ENCODE data around the gene MACF1.
"Not testable (repeated sequence)": the region's sequence is repeated elsewhere in the genome, so short reads cannot be mapped to it uniquely, and the experiment has no call there.

MACF1 gene

DNA sequence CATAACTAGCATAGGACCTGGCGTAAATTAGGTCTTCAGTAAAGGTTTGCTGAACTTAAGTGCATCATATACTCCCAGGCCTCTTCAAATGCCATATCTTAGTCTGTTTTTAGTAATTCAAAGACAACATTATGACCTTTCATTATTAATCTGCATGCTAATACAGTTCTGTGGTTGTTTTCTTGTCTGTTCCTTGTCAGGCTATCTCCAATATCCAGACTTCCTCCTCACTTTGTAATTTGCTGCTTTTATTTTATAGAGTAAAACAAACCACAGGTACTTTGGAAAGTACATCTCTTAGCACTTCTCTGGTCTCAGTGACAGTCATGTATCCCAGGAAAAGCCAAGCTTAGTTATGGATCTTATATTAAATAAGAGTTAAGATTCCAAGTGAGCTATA lies 221.9 kb downstream of the MACF1 start:
- no peak for DNase-seq

DNA sequence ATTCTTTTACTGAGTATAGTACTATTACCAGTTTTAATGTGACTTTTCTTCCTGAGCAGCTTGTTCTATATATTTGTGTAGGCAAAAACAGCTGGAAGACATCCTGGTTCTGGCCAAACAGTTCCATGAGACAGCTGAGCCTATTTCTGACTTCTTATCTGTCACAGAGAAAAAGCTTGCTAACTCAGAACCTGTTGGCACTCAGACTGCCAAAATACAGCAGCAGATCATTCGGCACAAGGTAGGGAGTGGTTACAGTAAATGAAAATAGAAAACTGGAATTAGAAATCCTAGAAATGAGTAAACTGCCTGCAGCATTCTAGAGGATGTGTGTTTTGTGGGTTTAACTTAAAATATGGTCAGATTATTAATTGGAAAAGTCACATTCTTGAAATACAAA lies 222.9 kb downstream of the MACF1 start:
- DNase-seq: no peak

DNA sequence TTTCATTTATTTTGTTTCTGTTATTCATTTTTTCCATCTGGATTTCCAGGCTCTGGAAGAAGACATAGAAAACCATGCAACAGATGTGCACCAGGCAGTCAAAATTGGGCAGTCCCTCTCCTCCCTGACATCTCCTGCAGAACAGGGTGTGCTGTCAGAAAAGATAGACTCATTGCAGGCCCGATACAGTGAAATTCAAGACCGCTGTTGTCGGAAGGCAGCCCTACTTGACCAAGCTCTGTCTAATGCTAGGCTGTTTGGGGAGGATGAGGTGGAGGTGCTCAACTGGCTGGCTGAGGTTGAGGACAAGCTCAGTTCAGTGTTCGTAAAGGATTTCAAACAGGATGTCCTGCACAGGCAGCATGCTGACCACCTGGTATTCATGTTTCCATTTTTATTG lies 223.4 kb downstream of the MACF1 start:
- DNase-seq: no peak

DNA sequence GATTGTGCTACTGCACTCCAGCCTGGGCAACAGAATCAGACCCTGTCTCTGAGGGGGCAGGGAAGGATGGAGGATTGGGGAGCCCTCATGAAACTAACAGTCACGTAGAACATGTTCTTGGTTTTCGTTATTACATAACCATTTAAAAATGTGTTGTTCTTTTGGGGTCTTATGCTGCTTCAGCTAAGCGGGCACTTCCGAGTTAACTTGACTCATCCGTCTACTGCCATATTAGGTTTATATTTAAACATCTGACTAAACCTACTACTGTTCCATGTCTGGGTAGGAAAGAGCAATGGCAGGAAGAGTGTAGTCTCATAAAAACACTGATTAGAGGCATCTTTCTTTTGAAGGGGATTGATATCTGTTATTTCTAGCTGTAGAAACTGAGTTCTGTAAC lies 227.4 kb downstream of the MACF1 start:
- DNase-seq: no peak

DNA sequence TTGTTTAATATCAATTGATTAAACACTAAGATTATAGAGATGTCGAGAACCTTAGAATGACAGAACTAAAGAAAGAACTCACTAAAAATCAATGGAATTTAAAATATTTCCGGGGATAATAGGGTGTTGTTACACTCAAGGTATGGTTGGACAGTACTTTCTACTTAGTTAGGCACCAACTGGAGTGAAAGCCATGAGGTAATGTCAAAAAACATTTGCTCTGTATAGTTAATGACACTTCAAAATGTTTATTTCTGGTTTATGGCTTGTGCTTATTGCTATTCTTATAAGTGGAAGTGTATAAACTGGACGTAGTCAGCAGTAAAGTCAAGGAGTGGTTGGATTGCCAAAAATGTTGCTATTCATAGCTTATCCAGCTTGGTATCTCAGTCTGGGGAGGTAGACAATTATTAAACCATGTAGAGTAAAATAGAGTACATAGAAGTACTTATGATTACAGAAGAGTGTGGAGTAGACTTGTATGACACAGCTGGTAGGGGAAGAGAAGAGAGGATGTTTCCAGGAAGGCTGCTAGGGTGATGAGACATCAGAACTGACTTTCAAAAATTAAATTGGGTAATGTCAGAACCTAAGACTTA lies 230.4 kb downstream of the MACF1 start:
- DNase-seq: no peak

DNA sequence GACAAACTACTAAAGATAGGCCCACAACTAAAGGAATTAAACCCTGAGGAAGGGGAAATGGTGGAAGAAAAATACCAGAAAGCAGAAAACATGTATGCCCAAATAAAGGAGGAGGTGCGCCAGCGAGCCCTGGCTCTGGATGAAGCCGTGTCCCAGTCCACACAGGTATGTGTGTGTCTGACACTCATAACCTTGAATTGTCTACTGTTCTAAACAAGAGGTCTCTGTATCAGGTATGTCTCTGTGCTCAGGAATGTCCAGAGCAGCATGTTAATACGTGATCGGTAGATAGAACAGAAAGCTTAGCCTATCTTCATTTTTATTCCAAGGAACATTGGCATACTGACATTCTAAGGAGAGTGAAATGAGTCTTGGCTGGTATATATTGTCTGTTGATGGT lies 231.1 kb downstream of the MACF1 start:
- DNase-seq: no peak

DNA sequence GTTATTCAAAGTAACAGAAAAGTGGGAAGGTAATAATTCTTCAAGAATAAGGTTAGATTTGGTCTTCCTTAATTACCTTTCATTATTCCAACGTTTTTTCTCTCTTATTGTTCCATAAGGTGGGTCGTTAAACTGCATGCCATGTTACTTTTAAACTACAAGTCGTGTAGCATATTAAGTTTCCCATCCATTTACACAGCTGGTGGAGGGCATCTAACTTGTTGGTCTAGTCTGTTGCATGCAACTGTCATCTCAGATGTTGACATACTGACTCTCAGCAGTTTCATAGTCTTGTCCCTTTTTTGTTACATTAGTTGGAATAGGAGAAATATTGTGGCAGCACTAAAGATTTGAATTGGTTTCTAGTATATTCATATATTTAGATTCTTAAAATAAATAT lies 232.3 kb downstream of the MACF1 start:
- DNase-seq: no peak

DNA sequence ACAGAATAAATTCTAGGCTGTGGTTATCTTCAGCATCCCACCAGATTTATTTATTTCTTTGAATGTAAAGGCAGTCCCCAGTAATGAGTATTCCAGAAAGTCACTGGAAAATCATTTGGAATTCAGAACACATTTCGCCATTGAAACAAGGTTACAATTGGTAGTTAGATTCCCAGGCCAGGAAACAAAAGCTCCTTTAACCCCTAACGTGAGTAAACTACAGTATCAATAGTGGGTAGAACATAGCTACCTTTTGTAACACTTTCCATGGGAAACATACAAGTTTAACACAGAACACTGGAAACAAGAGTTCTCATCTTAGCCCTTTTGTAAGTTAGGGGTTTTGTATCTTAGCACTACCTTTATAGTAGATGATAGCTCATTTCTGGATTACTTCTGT lies 233.5 kb downstream of the MACF1 start:
- DNase-seq: no peak

DNA sequence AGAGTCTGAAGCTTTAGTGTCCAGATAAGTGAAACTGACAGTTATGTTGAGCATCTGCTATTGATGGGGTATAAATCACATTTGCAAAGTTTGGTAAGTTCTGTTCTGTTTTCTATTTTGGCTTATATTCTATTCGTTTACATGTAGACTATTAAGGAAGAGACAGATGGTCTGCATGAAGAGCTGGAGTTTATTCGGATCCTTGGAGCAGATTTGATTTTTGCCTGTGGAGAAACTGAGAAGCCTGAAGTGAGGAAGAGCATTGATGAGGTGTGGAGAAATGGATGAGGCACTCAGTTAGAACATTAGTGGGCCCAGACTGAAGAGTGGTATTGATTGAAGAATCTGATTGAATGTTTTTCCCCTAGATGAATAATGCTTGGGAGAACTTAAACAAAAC lies 236.4 kb downstream of the MACF1 start:
- DNase-seq: no peak

DNA sequence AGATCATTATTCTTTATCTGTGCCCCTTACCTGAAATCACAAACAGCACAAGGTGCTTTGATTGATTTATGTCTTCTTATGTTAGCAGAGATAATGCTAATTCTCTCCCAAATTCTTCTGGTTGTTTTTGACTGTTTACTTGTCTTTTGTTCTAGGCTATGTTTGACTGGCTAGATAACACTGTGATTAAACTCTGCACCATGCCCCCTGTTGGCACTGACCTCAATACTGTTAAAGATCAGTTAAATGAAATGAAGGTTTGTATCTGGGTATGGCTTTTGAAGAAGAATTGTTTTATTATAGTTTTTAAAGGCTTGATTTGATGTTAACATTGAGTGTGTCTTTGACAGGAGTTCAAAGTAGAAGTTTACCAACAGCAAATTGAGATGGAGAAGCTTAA lies 237.3 kb downstream of the MACF1 start:
- DNase-seq: no peak

DNA sequence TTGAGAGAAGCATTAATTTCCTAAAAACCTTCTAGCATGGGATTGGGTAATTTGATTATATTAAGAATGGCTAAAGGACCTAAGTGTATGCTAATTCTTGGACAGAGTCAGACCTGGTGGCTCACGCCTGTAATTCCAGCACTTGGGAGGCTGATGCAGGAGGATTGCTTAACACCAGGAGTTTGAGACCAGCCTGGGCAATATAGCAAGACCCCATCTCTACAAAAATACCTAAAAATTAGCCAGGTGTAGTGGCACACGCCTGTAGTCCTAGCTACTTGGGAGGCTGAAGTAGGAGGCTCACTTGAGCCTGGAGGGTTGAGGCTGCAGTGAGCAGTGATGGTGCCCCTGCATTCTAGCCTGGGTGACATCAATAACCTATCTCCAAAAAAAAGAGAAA lies 241.1 kb downstream of the MACF1 start:
- no peak for DNase-seq

DNA sequence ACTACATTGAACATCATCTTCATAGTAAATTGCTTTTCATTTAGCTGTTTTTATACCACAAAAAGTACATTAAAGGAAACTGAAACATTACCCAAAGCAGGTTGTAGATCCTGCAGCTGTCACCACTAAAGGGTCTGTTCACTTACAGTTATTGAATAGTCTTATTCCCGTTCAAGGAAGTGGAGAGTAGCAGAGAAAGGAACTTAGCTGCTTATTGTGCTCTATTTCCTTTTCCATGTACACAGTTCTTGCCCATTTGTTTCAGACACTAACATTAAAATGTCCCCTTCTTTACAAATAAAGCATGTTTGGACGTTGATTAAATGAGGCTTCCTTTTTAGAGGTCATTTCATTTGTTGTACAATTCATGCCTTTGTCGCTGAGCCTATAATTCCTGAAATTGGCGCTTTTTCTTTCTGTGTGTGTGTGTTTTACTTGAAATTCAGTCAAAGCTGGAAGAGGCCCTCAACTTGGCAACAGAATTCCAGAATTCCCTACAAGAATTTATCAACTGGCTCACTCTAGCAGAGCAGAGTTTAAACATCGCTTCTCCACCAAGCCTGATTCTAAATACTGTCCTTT lies 242.6 kb downstream of the MACF1 start:
- DNase-seq: no peak

DNA sequence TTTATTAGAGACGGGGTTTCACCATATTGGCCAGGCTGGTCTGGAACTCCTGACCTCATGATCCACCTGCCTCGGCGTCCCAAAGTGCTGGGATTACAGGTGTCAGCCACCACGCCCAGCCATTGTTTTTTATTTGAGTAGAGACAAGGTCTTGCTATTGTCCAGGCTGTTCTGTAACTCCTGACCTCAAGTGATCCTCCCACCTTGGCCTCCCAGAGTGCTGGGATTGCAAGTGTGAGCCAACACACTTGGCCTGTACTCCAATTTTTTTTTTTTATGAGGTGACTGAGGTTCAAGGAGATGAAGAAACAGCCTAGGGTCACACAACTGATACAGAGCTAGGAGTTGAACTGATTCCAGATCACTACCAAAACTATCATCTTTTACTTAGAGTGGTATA lies 245.5 kb downstream of the MACF1 start:
- DNase-seq: not testable (repeated sequence)

DNA sequence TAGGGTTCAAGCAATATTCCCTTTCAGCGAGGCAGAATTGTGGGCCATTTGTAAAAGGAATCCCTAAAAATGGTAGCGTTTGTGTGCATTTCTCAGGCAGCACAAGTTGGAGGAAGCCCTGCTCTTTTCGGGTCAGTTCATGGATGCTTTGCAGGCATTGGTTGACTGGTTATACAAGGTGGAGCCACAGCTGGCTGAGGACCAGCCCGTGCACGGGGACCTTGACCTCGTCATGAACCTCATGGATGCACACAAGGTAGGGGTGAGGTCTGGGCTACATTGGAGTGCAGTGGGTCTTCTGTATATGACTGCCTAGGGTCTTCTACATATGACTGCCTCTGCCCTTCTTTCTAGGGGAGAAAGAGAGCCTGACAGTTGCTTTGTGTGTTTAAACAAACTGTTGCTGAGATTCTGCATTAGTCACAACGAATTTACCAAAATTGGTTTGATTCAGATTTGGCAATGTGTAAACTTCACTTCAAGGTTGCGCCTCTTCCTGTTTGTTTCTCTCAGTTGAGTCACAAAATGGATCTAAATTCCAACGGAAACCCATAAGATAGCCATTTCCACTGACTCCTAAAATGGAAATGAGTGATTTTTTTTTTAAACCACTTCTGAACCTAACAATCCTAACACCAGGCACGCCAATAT lies 246.6 kb downstream of the MACF1 start:
- DNase-seq: no peak

DNA sequence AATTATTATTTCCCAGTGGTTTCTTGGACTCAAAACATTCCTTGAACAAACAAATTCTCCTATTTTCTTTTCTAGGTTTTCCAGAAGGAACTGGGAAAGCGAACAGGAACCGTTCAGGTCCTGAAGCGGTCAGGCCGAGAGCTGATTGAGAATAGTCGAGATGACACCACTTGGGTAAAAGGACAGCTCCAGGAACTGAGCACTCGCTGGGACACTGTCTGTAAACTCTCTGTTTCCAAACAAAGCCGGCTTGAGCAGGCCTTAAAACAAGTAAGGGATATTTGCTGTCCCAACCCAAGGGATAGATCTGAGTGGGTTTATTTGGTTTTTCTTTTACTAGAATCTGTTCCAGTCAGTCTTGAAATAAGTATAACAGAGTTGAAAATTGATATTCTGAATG lies 247.6 kb downstream of the MACF1 start:
- no peak for DNase-seq

DNA sequence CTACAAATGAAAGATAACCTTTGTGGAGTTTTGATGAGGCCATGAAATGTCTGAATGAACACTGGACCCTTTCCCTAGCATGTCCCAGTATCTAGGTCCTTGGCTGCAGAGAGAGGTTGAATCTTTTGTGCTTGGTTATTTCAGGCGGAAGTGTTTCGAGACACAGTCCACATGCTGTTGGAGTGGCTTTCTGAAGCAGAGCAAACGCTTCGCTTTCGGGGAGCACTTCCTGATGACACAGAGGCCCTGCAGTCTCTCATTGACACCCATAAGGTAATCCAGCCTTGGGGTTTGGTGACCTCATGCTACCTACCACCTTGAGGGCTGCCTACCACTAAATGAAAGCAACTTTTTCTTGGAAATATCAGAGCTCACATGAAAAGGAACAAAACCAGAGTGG lies 248.0 kb downstream of the MACF1 start:
- DNase-seq: no peak

DNA sequence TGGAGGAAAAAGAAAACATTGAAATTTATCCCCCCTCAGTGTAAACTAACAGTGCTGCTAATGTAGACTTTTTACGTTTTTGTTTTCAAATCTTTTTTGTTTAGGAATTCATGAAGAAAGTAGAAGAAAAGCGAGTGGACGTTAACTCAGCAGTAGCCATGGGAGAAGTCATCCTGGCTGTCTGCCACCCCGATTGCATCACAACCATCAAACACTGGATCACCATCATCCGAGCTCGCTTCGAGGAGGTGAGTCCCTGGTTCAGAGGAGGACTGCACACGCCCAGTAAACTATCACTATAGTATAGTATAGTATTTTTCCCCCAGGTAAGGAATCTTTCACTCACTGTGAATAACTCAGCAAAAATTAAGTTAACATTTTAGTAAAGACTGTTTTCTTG lies 249.1 kb downstream of the MACF1 start:
- DNase-seq: no peak

DNA sequence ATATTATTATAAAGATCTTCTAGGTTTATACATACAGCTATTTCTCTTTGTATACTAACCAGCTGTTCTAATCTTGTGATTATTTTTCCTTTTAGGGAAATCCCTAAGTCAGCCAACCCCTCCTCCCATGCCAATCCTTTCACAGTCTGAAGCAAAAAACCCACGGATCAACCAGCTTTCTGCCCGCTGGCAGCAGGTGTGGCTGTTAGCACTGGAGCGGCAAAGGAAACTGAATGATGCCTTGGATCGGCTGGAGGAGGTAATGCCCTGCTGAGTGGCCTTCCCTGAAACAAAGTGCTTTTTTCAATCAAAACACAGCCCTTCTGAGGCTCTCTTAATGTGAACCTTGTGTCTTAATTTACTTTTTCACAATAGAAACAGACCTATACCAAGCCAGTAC lies 254.5 kb downstream of the MACF1 start:
- no peak for DNase-seq

DNA sequence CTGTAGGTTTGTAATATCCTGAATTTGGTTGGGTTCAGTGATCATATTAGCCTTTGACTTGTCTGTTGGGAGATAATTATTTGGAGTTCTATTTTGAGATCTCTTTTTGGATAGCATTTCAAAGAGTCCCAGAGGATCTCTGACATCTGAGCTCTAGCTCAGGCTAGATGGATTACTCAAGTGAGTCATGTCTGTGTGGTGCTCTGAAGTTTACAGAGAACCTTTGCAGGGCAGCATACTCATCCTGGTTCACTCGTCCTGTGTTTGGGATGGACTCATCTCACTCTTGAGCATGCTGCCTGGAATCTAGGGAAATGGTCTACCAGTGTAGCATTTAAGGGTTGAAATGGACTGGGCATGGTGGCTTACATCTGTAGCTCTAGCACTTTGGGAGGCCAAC lies 257.6 kb downstream of the MACF1 start:
- DNase-seq: no peak

DNA sequence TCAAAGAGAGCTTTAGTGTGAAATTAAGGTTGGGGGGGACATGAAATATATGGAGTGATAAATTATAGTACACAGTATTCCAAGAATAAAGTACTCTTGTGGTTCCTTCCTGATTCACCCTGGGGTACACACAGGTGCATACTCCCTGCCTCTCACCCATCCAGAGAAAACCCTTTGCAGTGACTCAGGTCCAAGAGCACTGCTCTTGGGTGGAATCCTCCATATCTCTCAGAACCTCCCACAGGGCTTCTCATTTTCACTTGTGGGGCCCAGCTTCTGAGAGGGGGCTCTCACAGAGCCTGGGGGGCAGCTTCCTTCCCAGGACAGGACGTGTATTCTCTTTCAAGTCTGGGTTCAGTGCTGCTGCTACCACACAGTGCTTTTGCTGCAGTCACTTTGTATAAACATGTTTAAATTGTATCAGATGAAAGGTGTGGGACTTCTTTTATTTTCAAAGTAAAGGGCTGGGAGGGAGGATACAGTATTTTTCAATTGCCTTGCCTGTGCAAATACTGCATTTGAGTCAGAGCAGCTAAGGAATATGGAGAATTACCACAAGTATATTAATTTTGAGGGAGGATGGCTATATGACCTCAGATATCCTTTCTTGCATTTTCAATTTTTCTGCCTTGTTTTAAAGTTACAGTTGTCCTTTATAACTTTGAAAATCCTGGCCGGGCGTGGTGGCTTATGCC lies 262.1 kb downstream of the MACF1 start:
- DNase-seq: no peak

DNA sequence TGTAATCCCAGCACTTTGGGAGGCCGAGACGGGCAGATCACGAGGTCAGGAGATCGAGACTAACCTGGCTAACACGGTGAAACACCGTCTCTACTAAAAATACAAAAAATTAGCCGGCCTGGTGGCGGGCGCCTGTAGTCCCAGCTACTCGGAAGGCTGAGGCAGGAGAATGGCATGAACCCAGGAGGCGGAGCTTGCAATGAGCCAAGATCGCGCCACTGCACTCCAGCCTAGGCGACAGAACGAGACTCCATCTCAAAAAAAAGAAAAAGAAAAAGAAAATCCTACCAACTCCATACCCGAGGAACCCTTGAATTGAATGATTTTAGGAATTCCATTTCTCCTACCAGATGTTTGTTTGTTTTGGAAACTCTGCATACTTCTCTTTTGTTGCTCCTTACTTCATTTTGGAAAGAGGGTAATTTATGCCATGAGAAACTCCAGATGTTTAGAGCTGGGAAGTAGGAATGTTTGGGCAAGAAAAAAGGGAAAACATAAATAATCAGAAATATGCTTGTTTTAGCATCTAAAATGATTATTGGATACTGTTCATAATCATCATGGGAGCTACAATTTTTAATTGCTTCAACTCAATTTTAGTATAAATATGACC lies 262.7 kb downstream of the MACF1 start:
- not testable (repeated sequence) for DNase-seq

DNA sequence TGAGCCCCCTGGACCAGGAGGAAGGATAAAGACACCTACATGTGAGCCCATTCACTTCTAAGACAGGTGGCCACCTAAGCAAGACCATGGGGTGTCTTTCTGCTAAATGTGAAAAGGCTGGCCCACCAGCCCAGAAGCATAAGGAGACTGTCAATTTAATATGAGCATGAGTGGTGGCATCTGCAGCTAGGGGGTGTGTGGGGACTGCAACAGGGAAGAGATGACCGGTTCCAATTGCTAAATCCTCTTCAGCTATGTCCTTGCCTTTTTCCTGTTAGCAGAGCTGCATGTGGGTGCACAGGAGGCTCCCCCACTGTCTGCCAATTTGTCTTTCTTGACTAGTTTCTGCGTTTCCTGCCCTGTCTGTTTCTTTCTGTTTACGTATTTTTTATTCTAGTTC lies 264.7 kb downstream of the MACF1 start:
- no peak for DNase-seq

DNA sequence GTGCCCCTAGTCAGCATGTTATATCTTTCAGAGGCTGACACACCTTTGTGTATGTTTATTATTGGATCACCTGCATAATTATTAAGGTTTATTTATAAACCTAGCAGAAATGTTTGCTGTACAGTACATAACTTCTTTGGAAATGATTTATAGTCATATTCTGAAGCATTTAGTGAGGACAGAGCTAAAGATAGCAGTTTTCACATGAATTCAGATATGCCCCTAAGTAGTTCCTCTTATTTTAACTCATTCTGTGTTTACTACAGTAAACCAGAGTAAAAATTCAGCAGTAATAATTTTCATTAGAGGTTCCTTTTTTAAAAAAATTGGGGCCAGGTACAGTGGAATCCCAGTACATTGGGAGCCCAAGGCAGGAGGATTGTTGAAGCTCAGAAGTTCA lies 265.5 kb downstream of the MACF1 start:
- DNase-seq: no peak

DNA sequence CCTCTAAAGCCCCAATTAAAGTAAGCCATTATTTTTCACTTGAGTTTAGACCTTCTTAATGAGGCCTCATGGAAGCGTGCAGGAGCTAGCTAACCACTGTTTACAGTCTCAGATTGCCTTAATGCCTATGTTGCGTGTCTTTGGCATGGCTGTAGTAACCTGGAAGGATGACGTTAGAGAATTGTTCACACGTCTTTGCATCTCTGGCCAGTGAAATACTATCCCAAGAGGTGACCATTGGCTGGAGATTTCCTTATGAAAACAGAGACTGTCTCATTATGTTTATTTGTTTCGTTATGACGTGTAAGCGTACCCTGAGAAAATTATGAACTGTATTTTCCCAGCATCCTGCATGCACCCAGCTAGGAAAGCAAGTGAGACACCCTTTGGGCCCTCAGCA lies 268.3 kb downstream of the MACF1 start:
- DNase-seq: no peak
